Stimulated activated CD8-positive, alpha-beta memory T cell treated with anti-CD3 and anti-CD28 coated beads, Interleukin-4, amount 100 ng/mL, for 24 hours (primary cell): ENCODE data around the gene PLEKHG3.

Experiments used
- DNase-seq: peaks from one replicate; pipeline ENCODE4 v3.0.0-alpha.2; 2020; ENCODE audit warnings: low read depth

Gene PLEKHG3

GRCh38 chr14:64728106-64728505 lies 23.9 kb downstream of the PLEKHG3 start:
- no peak for DNase-seq

- no peak for DNase-seq
These were observed 24.6 kb downstream of the PLEKHG3 start for GRCh38 chr14:64728856-64729255.

GRCh38 chr14:64729386-64730060 lies 25.3 kb downstream of the PLEKHG3 start:
- DNase-seq, result no peak

GRCh38 chr14:64730061-64730440 lies 25.8 kb downstream of the PLEKHG3 start:
- no peak for DNase-seq

- DNase-seq, result no peak
These were observed 26.5 kb downstream of the PLEKHG3 start for GRCh38 chr14:64730681-64731080.

DNA sequence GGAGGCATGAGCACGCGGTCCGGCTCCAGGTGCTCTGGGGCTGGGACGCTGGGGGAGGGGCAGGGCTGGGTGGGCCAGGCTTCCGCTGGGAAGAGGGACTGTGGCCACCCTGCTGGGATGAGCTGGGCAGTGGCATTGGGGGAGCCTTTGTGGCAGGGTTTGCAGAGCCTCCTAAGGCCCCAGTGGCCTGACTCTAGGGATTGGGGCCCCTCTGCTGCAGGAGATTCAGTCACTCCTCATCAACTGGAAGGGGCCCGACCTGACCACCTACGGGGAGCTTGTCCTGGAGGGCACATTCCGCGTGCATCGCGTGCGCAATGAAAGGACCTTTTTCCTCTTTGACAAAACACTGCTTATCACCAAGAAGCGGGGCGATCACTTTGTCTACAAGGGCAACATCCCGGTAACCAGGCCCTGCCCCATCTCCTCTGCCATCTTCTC lies 26.9 kb downstream of the PLEKHG3 start:
- DNase-seq, result no peak

DNA sequence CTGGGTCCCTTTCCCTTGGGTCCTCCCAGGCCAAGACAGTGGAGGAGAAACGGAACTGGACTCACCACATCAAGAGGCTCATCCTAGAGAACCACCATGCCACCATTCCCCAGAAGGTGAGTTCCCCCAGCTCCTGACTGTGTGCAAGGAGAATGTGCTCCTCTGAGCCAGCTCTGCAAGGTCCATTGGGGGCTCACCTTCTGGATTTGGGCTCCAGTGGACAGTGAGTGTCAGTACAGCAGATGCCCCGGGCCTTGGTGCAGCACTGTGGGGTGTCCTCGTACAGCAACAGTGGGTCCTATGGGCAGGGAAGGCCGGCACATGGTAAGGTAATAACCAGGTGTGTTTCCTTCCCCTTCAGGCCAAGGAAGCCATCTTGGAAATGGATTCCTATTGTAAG lies 27.8 kb downstream of the PLEKHG3 start:
- DNase-seq, result no peak

DNA sequence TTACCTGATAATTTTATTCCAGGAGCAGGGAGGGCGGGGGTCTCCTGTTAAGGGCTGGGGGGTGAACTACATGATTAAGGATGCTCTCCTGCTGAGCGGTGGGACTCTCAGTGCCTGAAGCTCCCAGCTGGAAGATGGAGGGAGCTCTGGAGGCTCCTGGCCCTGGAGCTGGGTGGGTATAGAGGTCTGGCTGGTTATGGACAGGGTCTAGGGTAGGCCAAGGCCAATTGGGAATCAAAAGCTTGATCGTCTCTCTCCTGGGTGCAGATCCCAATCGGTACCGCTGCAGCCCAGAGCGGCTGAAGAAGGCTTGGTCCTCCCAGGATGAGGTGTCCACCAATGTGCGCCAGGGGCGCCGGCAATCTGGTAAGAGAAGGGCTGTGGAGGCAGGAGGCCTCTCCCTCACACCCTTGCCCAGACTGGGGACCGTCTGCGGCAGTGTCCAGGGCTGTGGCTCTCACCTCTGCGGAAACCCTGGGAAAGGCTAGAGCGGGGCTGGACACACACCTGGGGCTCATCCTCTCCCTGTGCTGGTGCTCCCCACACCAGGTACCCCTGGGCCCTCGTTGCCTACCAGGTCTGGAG lies 28.4 kb downstream of the PLEKHG3 start:
- no peak for DNase-seq

DNA sequence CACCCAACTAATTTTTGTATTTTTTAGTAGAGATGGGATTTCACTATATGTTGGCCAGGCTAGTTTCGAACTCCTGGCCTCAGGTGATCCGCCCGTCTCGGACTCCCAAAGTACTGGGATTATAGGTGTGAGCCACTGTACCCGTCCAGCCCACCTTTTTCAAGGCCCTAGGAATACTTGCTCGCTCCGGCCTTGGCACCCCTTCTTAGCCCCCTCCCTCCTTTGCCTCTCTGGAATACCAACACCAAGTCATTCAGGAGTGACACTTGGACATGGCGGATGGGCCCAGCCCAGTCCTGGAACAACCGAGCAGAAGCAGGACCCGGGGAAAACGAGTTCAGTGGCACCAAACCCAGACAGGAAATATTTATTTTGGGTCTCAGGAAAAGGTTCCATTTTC lies 29.1 kb downstream of the PLEKHG3 start:
- DNase-seq, result no peak

DNA sequence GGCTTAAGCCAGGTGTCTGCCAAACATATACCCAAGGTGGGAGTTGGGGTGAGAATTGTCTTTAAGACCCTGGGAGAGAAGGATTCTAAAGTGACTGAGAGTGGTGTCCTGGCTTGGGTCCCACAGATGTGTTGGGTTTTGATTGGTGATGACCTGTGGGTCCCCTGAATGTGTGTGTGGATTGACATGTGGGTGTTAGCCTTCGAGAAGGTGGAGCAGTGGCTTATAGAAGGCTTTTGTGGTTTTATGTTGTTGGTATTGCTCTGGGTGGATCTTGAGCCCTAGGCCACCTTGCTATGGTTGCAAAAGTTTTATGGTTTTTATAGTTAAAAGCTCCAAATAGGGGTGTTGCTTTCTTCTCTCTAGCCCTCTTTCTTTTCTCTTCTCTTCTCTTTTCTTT lies 29.7 kb downstream of the PLEKHG3 start:
- no peak for DNase-seq

DNA sequence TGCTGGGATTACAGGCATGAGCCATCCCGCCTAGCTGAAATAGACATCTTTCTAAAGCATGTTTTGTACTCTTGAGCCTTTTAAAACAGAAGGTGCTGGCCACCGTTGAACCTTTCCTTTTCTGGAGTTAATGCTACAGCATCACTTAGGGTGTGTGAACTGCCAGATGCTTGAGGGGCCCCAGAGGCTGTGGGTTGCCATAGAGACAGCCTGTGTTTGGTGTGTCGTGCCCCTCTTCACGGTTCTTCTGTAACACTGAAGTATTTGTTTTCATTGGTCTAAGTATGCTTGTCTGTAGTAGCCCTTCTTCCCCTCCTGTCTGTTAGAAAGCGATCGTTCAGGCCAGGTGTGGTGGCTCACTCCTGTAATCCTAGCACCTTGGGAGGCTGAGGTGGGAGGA lies 30.8 kb downstream of the PLEKHG3 start:
- no peak for DNase-seq

- DNase-seq, result no peak
These were observed 32.3 kb downstream of the PLEKHG3 start for GRCh38 chr14:64736271-64737169.

GRCh38 chr14:64737391-64738280 lies 33.4 kb downstream of the PLEKHG3 start:
- no peak for DNase-seq

- DNase-seq, result no peak
These were observed 34.1 kb downstream of the PLEKHG3 start for GRCh38 chr14:64738281-64738804.

- DNase-seq, result no peak
These were observed 37.0 kb downstream of the PLEKHG3 start for GRCh38 chr14:64741200-64741599.

- DNase-seq, result no peak
These were observed 37.7 kb downstream of the PLEKHG3 start for GRCh38 chr14:64741961-64742360.

DNA sequence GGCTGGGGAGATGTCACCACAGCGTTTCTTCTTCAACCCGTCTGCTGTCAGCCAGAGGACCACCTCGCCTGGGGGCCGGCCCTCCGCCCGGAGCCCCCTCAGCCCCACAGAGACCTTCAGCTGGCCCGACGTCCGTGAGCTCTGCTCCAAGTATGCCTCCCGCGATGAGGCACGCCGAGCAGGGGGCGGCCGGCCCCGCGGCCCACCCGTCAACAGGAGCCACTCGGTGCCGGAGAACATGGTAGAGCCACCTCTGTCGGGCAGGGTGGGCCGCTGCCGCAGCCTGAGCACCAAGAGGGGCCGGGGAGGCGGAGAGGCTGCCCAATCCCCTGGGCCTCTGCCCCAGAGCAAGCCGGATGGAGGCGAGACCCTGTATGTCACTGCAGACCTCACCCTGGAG lies 38.8 kb downstream of the PLEKHG3 start:
- DNase-seq, result no peak

DNA sequence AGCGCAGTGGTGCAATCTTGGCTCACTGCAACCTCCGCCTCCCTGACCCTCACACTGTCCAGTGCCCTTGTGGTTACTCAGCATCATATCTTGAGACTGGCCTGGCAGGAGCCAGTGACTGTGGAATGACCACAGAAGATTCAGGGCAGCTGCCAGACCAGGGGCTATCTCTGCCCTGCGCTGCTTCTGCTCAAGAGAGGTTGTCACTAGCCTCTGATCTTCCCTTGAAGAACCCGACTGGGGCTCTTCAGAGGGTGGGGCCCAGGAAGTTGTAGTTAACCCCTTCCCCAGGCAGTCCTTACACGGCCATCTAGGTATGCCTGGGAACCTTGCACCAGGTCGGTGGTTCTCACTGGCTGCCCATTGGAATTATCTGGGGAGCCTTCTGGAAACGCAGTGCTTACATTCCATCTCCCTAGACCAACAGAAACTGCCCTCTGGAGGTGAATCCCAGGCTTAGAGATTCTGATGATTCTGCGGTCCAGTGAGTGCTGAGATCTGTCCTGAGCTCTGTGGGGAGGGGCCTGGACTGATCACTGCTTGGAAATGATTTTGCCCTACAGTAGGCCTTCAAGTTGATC lies 41.4 kb downstream of the PLEKHG3 start:
- DNase-seq, result no peak

- DNase-seq, result no peak
These were observed 42.4 kb downstream of the PLEKHG3 start for GRCh38 chr14:64746298-64747250.

DNA sequence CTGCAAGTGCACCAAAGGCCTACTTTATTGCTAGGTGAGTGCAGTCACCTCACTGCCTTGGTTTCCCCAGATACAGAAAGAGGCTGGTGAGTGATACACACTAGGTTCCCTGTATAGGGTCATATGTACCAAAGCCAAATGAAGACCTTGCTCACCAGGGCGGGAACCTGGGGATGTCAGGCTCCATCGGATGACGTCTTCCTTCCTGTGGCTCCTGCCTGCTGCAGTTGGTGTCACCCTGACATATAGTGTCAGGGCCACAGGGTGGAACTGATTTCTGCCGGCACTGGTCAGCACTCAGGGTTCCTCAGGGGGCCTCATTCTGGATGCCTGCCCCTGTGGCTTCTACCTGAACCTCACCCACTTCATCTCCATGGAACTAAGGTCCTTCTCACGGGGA lies 43.1 kb downstream of the PLEKHG3 start:
- no peak for DNase-seq
